GM21447 (cell line): ENCODE results near the gene EIF4A3.
A peak's percentile ranks its signal among the peaks of the same experiment; 100 is the strongest.

Experiments
- ATAC-seq: cut with Tn5 transposase; IDR thresholded peaks from one replicate; pipeline ENCODE4 v1.9.1; 2021; ENCODE audit not compliant: unreplicated experiment

EIF4A3 gene

GRCh38 chr17:80113033-80113484, 33.9 kb downstream of the EIF4A3 start:
- ATAC-seq: no peak

- ATAC-seq: no peak
Observed at GRCh38 chr17:80112471-80113032, 34.4 kb downstream of the EIF4A3 start.

- ATAC-seq: no peak
Observed at GRCh38 chr17:80111702-80112470, 35.0 kb downstream of the EIF4A3 start.

- no peak for ATAC-seq
Observed at GRCh38 chr17:80110927-80111701, 35.8 kb downstream of the EIF4A3 start.

- ATAC-seq: no peak
Observed at GRCh38 chr17:80110447-80110812, 36.5 kb downstream of the EIF4A3 start.

GRCh38 chr17:80109713-80110446, 37.0 kb downstream of the EIF4A3 start:
- no peak for ATAC-seq

GRCh38 chr17:80109066-80109660, 37.8 kb downstream of the EIF4A3 start:
- no peak for ATAC-seq

GRCh38 chr17:80108036-80108971, 38.6 kb downstream of the EIF4A3 start:
- ATAC-seq: no peak

GRCh38 chr17:80107231-80108021, 39.5 kb downstream of the EIF4A3 start:
- ATAC-seq: no peak

- no peak for ATAC-seq
Observed at GRCh38 chr17:80106751-80107150, 40.2 kb downstream of the EIF4A3 start.

GRCh38 chr17:80106176-80106575, 40.8 kb downstream of the EIF4A3 start:
- no peak for ATAC-seq

GRCh38 chr17:80105762-80106161, 41.2 kb downstream of the EIF4A3 start:
- ATAC-seq: no peak

GRCh38 chr17:80104956-80105375, 42.0 kb downstream of the EIF4A3 start:
- ATAC-seq: no peak

- ATAC-seq: no peak
Observed at GRCh38 chr17:80104321-80104955, 42.5 kb downstream of the EIF4A3 start.

GRCh38 chr17:80103449-80104085, 43.4 kb downstream of the EIF4A3 start:
- ATAC-seq: no peak

GRCh38 chr17:80102664-80103448, 44.1 kb downstream of the EIF4A3 start:
- ATAC-seq: no peak

GRCh38 chr17:80101946-80102663, 44.8 kb downstream of the EIF4A3 start:
- peak; percentile 26 for ATAC-seq
